H1 (cell line): ENCODE measurements around the gene SLC52A3. TPM values are rescaled to one million over a fixed set of nuclear protein-coding genes. Genes with fewer than 3 reads are reported as not detected.

Source experiments
- CTCF ChIA-PET: fragments of 300-600 bp; sonication (Branson Sonifier 250); formaldehyde crosslinking; loops from one replicate; lab custom pipeline; 2021; ENCODE audit not compliant: partially characterized antibody; lab: Charles Lee
- POLR2A ChIA-PET: fragments of 300-600 bp; sonication (Branson Sonifier 250); formaldehyde crosslinking; loops from one replicate; lab custom pipeline; 2021; ENCODE audit warnings: inconsistent platforms; ENCODE audit not compliant: partially characterized antibody; lab: Charles Lee
- DNase-seq, 2 experiments: peaks; one replicate each; pipeline versions ENCODE4 v3.0.0 to v3.0.0-alpha.2; 2010 to 2022; ENCODE audit warnings: low spot score in 2 of 2, low read depth in 1 of 2, mixed read lengths in 1 of 2
- FAIRE-seq: peaks from 2 replicates; lab custom pipeline; 2011; peaks lifted over from hg19 to GRCh38; lab: Jason Lieb, UNC
- H2AFZ ChIP-seq: 2 replicates; pipeline ENCODE4 v1.8.1; 2012; ENCODE audit warnings: low read length, inconsistent platforms
- H2AK5ac ChIP-seq: 2 replicates; pipeline ENCODE4 v1.6.1; 2013; ENCODE audit warnings: low read depth, low read length
- H2BK120ac ChIP-seq: replicated peaks from 2 replicates; pipeline ENCODE3; 2013; ENCODE audit warnings: low read depth, low read length, inconsistent platforms
- H2BK12ac ChIP-seq: 2 replicates; pipeline ENCODE4 v1.6.1; 2013; ENCODE audit warnings: low read depth, low read length
- H2BK15ac ChIP-seq: 2 replicates; pipeline ENCODE4 v1.6.1; 2013; ENCODE audit warnings: low read length
- H2BK20ac ChIP-seq: 2 replicates; pipeline ENCODE4 v1.6.1; 2013; ENCODE audit warnings: low read length
- H2BK5ac ChIP-seq: 2 replicates; pipeline ENCODE4 v1.6.1; 2013; ENCODE audit warnings: low read depth, low read length
- H3K14ac ChIP-seq: 2 replicates; pipeline ENCODE4 v1.6.1; 2013; ENCODE audit warnings: inconsistent platforms; ENCODE audit not compliant: insufficient read length
- H3K18ac ChIP-seq: 2 replicates; pipeline ENCODE4 v1.6.1; 2013; ENCODE audit warnings: low read length; ENCODE audit errors: extremely low read depth
- H3K23ac ChIP-seq: 2 replicates; pipeline ENCODE4 v1.6.1; 2013; ENCODE audit warnings: inconsistent platforms; ENCODE audit not compliant: insufficient read length
- H3K23me2 ChIP-seq: 2 replicates; pipeline ENCODE4 v1.6.1; 2013; ENCODE audit warnings: low read depth, low read length
- H3K27ac ChIP-seq: 2 replicates; pipeline ENCODE4 v1.6.1; 2011; ENCODE audit warnings: low read depth, low read length, inconsistent platforms
- H3K27me3 ChIP-seq, 4 experiments: replicated peaks in 1 of 4; 1 replicate in 1 of 4; 2 replicates in 3 of 4; pipeline versions ENCODE4 v1.6.1 to v1.8.1; 2011 to 2013; ENCODE audit warnings: low read length in 3 of 4, mild to moderate bottlenecking in 3 of 4, inconsistent platforms in 2 of 4, mixed read lengths in 2 of 4, moderate library complexity in 1 of 4; ENCODE audit not compliant: control insufficient read depth in 3 of 4, insufficient read depth in 3 of 4; ENCODE audit errors: extremely low read depth in 1 of 4
- H3K36me3 ChIP-seq, 4 experiments: 2 replicates each; pipeline versions ENCODE4 v1.6.1 to v1.8.1; 2011 to 2013; ENCODE audit warnings: mild to moderate bottlenecking in 4 of 4, low read length in 3 of 4, moderate library complexity in 2 of 4, control low read depth in 1 of 4, inconsistent platforms in 1 of 4; ENCODE audit not compliant: insufficient read depth in 4 of 4, control insufficient read depth in 2 of 4
- H3K4ac ChIP-seq: replicated peaks from 2 replicates; pipeline ENCODE3; 2013; ENCODE audit warnings: low read length, low read depth, mixed read lengths, inconsistent platforms; ENCODE audit not compliant: insufficient read length
- H3K4me1 ChIP-seq, 4 experiments: replicated peaks in 1 of 4; 1 replicate in 1 of 4; 2 replicates in 3 of 4; pipeline versions ENCODE4 v1.6.1 to v1.8.1; 2011 to 2013; ENCODE audit warnings: low read length in 3 of 4, inconsistent platforms in 2 of 4, mixed read lengths in 1 of 4; ENCODE audit not compliant: insufficient read depth in 4 of 4, control insufficient read depth in 3 of 4
- H3K4me2 ChIP-seq, 2 experiments: 2 replicates each; pipeline versions ENCODE4 v1.6.1 to v1.8.1; 2011 to 2013; ENCODE audit warnings: low read depth in 2 of 2, low read length in 2 of 2, control low read depth in 1 of 2, inconsistent platforms in 1 of 2, mild to moderate bottlenecking in 1 of 2; ENCODE audit not compliant: insufficient read depth in 1 of 2
- H3K4me3 ChIP-seq, 4 experiments: fragments of 200-600, 300-600 bp in 1 of 4; sonication (generic), shearing (Covaris generic), sonication (Bioruptor Twin) in 1 of 4; 2 replicates each; pipeline versions ENCODE4 v1.5.1 to v1.8.1; 2011 to 2016; ENCODE audit warnings: low read length in 4 of 4, low read depth in 3 of 4, control low read depth in 2 of 4, inconsistent platforms in 2 of 4, mild to moderate bottlenecking in 2 of 4, mixed read lengths in 1 of 4, moderate library complexity in 1 of 4; ENCODE audit not compliant: insufficient read depth in 2 of 4; ENCODE audit errors: extremely low read depth in 1 of 4
- H3K56ac ChIP-seq: replicated peaks from 2 replicates; pipeline ENCODE3; 2013; ENCODE audit warnings: low read depth, mild to moderate bottlenecking, mixed read lengths, low read length, inconsistent platforms; ENCODE audit not compliant: insufficient read length
- H3K79me1 ChIP-seq: 2 replicates; pipeline ENCODE4 v1.6.1; 2013; ENCODE audit warnings: low read depth, low read length, control low read depth
- H3K79me2 ChIP-seq, 2 experiments: 2 replicates each; pipeline versions ENCODE4 v1.6.1 to v1.8.1; 2012 to 2013; ENCODE audit warnings: low read length in 2 of 2, mild to moderate bottlenecking in 2 of 2, inconsistent platforms in 1 of 2; ENCODE audit not compliant: insufficient read depth in 2 of 2, control insufficient read depth in 1 of 2
- H3K9ac ChIP-seq, 4 experiments: replicated peaks in 1 of 4; 1 replicate in 1 of 4; 2 replicates in 3 of 4; pipeline versions ENCODE4 v1.6.1 to v1.8.1; 2011 to 2013; ENCODE audit warnings: low read depth in 3 of 4, low read length in 3 of 4, control low read depth in 2 of 4, mild to moderate bottlenecking in 2 of 4, moderate library complexity in 2 of 4, inconsistent platforms in 1 of 4; ENCODE audit errors: extremely low read depth in 1 of 4
- H3K9me3 ChIP-seq, 2 experiments: 2 replicates each; pipeline versions ENCODE4 v1.6.1 to v1.8.1; 2012 to 2013; ENCODE audit warnings: mild to moderate bottlenecking in 2 of 2, moderate library complexity in 2 of 2, control low read depth in 1 of 2, inconsistent platforms in 1 of 2, low read depth in 1 of 2, low read length in 1 of 2, mixed read lengths in 1 of 2; ENCODE audit not compliant: insufficient read depth in 2 of 2
- H4K20me1 ChIP-seq, 2 experiments: replicated peaks in 1 of 2; 2 replicates each; pipeline versions ENCODE3 to v1.8.1; 2011 to 2013; ENCODE audit warnings: inconsistent platforms in 2 of 2, low read length in 2 of 2, mild to moderate bottlenecking in 1 of 2; ENCODE audit not compliant: insufficient read depth in 2 of 2, control insufficient read depth in 1 of 2
- H4K5ac ChIP-seq: 2 replicates; pipeline ENCODE4 v1.6.1; 2013; ENCODE audit warnings: low read length, low read depth, mixed read lengths, inconsistent platforms; ENCODE audit not compliant: insufficient read length
- H4K8ac ChIP-seq: 2 replicates; pipeline ENCODE4 v1.8.0; 2013; ENCODE audit warnings: mild to moderate bottlenecking, moderate library complexity, low read length, inconsistent platforms; ENCODE audit not compliant: insufficient read depth; ENCODE audit errors: extremely low read depth
- H4K91ac ChIP-seq: replicated peaks from 2 replicates; pipeline ENCODE3; 2013; ENCODE audit warnings: low read length, mixed read lengths, inconsistent platforms; ENCODE audit not compliant: insufficient read length
- JUN ChIP-seq: IDR thresholded peaks from 2 replicates; pipeline ENCODE4 v1.6.1; 2011; ENCODE audit warnings: low read depth, mild to moderate bottlenecking, improper control_type of control experiment, low read length
- JUND ChIP-seq: IDR thresholded peaks from 2 replicates; pipeline ENCODE4 v1.6.1; 2011; ENCODE audit warnings: mild to moderate bottlenecking, improper control_type of control experiment, low read length
- KDM1A ChIP-seq: fragments of 200-600, 300-600 bp; sonication (generic); IDR thresholded peaks from 2 replicates; pipeline ENCODE4 v1.7.1; 2016; ENCODE audit warnings: mild to moderate bottlenecking, low read length, borderline replicate concordance
- SIN3A ChIP-seq, 2 experiments: IDR thresholded peaks in 1 of 2; conservative IDR thresholded peaks in 1 of 2; 2 replicates each; pipeline ENCODE4 v1.6.1; 2011 to 2012; ENCODE audit warnings: low read length in 2 of 2, improper control_type of control experiment in 1 of 2, low read depth in 1 of 2, mild to moderate bottlenecking in 1 of 2
- WGBS, 2 experiments: shearing (Covaris generic) in 1 of 2; methylation state at CpG; one replicate each; pipeline versions ENCODE4 v1.1.6 to v1.1.7; 2013 to 2015; ENCODE audit warnings: low lambda C conversion rate in 2 of 2, mixed read lengths in 2 of 2, inconsistent platforms in 1 of 2, low coverage in 1 of 2, missing lambda C conversion rate in 1 of 2; ENCODE audit not compliant: insufficient replicate concordance in 2 of 2, insufficient coverage in 1 of 2, insufficient read length in 1 of 2; ENCODE audit errors: extremely low coverage in 1 of 2, missing lambda C conversion rate in 1 of 2; 5-methylcytosine and 5-hydroxymethylcytosine counted together
- polyA plus RNA-seq, 7 experiments: library from polyadenylated mRNA; depleted of rRNA in 3 of 7; stranded (reverse) in 5 of 7; unstranded in 2 of 7; fragments of >200 nt in 5 of 7; fragments of 200-250 nt in 2 of 7; gene quantifications; 1 replicate in 5 of 7; 2 replicates in 1 of 7; 4 replicates in 1 of 7; pipeline versions ENCODE4 v1.2.1 to v1.2.3, GENCODE V29; 2011 to 2013; ENCODE audit warnings: missing spikeins in 2 of 7, mixed read lengths in 2 of 7
- total RNA-seq: library from RNA; stranded (reverse); fragmentation: NEBNext Ultra II Directional; extraction: Animal tissue kit (Norgen Biotek cat#: 25700); gene quantifications from 2 replicates; pipeline ENCODE4 v1.2.1, GENCODE V29; 2021

SLC52A3 gene
- total and polyA plus RNA-seq, 2 of the 8 experiments (the other 6 are each of a cell fraction or from before 2014, with no cell fraction given) = 2.3 to 4.2 TPM

DNA sequence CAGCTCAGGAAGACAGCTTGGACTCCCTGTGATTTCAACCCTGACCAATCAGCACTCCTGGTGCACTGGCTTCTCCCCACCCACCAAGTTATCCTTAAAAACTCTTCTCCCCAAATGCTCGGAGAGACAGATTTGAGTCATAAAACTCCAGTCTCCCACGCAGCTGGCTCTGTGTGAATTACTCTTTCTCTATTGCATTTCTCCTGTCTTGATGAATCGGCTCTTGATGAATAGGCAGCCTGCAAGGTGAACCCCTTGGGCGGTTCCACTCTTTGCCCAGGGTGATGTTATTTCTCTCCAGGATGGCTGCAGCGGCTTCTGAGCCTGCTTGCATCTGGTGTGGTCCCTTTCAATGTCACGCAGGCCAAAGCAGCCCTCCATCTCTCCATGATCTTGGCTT, 12.4 kb downstream of the SLC52A3 start:
- ChIA-PET POLR2A (no interaction called here), CTCF (interaction anchor here (0.6 to 1.5 kb wide), 5 partner anchors 8 to 90 kb away, joined by 3 to 8 read pairs (median 3); partner anchors contain the start of gene SLC52A3)
- Histone ChIP-seq H2BK12ac (no peak overlapping the region), H3K4me1 (peaks cover 0 to 3% (median under 1%) of the 10 kb centered on the region in 4 experiments; a peak in 3 of 7 replicates), H4K91ac (no peak overlapping the region), H4K5ac (no peak overlapping the region), H3K4me3 (no peak overlapping the region), H3K23me2 (no peaks in the 10 kb centered on the region), H3K27me3 (peaks cover 2 to 9% (median 8%) of the 10 kb centered on the region in 4 experiments; a peak in 6 of 7 replicates), H3K4me2 (no peak overlapping the region), H3K9me3 (no peaks in the 10 kb centered on the region), H2BK20ac (no peak overlapping the region), H3K14ac (no peak overlapping the region), H3K4ac (no peak overlapping the region), H3K18ac (no peak overlapping the region), H2BK15ac (no peak overlapping the region), H3K79me2 (no peaks in the 10 kb centered on the region), H3K23ac (no peak overlapping the region), H3K9ac (no peak overlapping the region), H2BK5ac (no peak overlapping the region), H2AK5ac (no peak overlapping the region), H4K20me1 (no peaks in the 10 kb centered on the region), H3K56ac (no peak overlapping the region), H3K36me3 (no peaks in the 10 kb centered on the region), H2AFZ (no peak overlapping the region), H3K27ac (no peak overlapping the region), H3K79me1 (no peaks in the 10 kb centered on the region), H4K8ac (no peak overlapping the region), H2BK120ac (no peak overlapping the region)
- WGBS, 2 experiments = 96% methylated on average over 6 of the region's 6 CpGs; no CpG with 5 or more reads in 1 of the 2 experiments
- FAIRE-seq (no peak), DNase-seq (no peak)
- no peak for TF ChIP-seq KDM1A
- TF ChIP-seq SIN3A (conservative IDR thresholded peaks at IDR 0.05 in 1 of 2, IDR thresholded peaks at IDR 0.05 in 1 of 2; ENCODE audit: low read depth in 1 of 2, low read length in 2 of 2) = no peak
- no peak for TF ChIP-seq JUN
- TF ChIP-seq JUND = no peak
